HFFc6 (cell line): ENCODE measurements around the gene PLXDC2. TPM values are rescaled to one million over a fixed set of nuclear protein-coding genes. Genes with fewer than 3 reads are reported as not detected.

Experiments
- DNase-seq: peaks from one replicate; pipeline ENCODE4 v3.0.0-alpha.2; 2018
- H3K27ac Mint-ChIP-seq: 2 replicates; pipeline ENCODE4 v1.8.0; 2020; ENCODE audit warnings: mild to moderate bottlenecking, mixed read lengths
- H3K27me3 Mint-ChIP-seq: 2 replicates; pipeline ENCODE4 v1.8.0; 2021; ENCODE audit warnings: mild to moderate bottlenecking, moderate library complexity, mixed read lengths; ENCODE audit not compliant: insufficient read depth
- H3K36me3 Mint-ChIP-seq: 2 replicates; pipeline ENCODE4 v1.8.0; 2021; ENCODE audit warnings: low read depth, mixed read lengths
- H3K4me1 Mint-ChIP-seq: 2 replicates; pipeline ENCODE4 v1.8.0; 2020; ENCODE audit warnings: low read depth, mixed read lengths
- H3K4me3 Mint-ChIP-seq: 2 replicates; pipeline ENCODE4 v1.8.0; 2020; ENCODE audit warnings: mild to moderate bottlenecking, moderate library complexity, mixed read lengths
- H3K9me3 Mint-ChIP-seq: 2 replicates; pipeline ENCODE4 v1.8.0; 2020; ENCODE audit warnings: mild to moderate bottlenecking, mixed read lengths
- total RNA-seq, 6 experiments: library from RNA; stranded (reverse); fragmentation: NEBNext Ultra II Directional; extraction: Animal tissue kit (Norgen Biotek cat#: 25700); gene quantifications; 2 replicates in 1 of 6; 3 replicates in 5 of 6; pipeline ENCODE4 v1.2.3, GENCODE V29; 2021
- TF ChIP-seq, protein P1 (sequence below): fragments of 200-600 bp; sonication (generic); IDR thresholded peaks from 2 replicates; pipeline ENCODE4 v1.5.0; 2021; ENCODE audit warnings: antibody characterized with exemption, mild to moderate bottlenecking

PLXDC2 gene
- total RNA-seq, 6 experiments from 2014 or later, result 0.17 to 2.3 (median 0.36) TPM

- no peak overlapping the region for H3K4me3 Mint-ChIP-seq
- H3K36me3 Mint-ChIP-seq, result peaks cover 5% of the 10 kb centered on the region
- no peaks in the 10 kb centered on the region for H3K27me3 Mint-ChIP-seq
These were observed 125.1 kb downstream of the PLXDC2 start for GRCh38 chr10:19941206-19941880.

GRCh38 chr10:19944911-19945663 is 128.9 kb downstream of the PLXDC2 start:
- TF ChIP-seq, protein P1, sequence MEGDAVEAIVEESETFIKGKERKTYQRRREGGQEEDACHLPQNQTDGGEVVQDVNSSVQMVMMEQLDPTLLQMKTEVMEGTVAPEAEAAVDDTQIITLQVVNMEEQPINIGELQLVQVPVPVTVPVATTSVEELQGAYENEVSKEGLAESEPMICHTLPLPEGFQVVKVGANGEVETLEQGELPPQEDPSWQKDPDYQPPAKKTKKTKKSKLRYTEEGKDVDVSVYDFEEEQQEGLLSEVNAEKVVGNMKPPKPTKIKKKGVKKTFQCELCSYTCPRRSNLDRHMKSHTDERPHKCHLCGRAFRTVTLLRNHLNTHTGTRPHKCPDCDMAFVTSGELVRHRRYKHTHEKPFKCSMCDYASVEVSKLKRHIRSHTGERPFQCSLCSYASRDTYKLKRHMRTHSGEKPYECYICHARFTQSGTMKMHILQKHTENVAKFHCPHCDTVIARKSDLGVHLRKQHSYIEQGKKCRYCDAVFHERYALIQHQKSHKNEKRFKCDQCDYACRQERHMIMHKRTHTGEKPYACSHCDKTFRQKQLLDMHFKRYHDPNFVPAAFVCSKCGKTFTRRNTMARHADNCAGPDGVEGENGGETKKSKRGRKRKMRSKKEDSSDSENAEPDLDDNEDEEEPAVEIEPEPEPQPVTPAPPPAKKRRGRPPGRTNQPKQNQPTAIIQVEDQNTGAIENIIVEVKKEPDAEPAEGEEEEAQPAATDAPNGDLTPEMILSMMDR, result no peak
- H3K9me3 Mint-ChIP-seq, result peaks cover 55% of the 10 kb centered on the region
- no peaks in the 10 kb centered on the region for H3K4me1 Mint-ChIP-seq
- DNase-seq, result no peak
- H3K27ac Mint-ChIP-seq, result no peak overlapping the region
- no peaks in the 10 kb centered on the region; the same call in none of the 2 replicates for H3K36me3 Mint-ChIP-seq
- no peaks in the 10 kb centered on the region for H3K27me3 Mint-ChIP-seq
- H3K4me3 Mint-ChIP-seq, result no peak overlapping the region

More at GRCh38 chr10:19941206-19941880, 125.1 kb downstream of the PLXDC2 start:
- TF ChIP-seq, protein P1, result no peak
- Mint-ChIP-seq H3K9me3 (peaks cover 64% of the 10 kb centered on the region), H3K27ac (no peak overlapping the region), H3K4me1 (no peaks in the 10 kb centered on the region)
- DNase-seq, result no peak

GRCh38 chr10:19946245-19946644 is 130.0 kb downstream of the PLXDC2 start:
- H3K27ac Mint-ChIP-seq, result no peak overlapping the region
- H3K27me3 Mint-ChIP-seq, result no peaks in the 10 kb centered on the region
- peaks cover 51% of the 10 kb centered on the region for H3K9me3 Mint-ChIP-seq
- H3K4me3 Mint-ChIP-seq, result no peak overlapping the region
- TF ChIP-seq, protein P1, result no peak
- no peaks in the 10 kb centered on the region; the same call in none of the 2 replicates for H3K36me3 Mint-ChIP-seq
- DNase-seq, result no peak
- H3K4me1 Mint-ChIP-seq, result no peaks in the 10 kb centered on the region

GRCh38 chr10:19946791-19947190 is 130.6 kb downstream of the PLXDC2 start:
- Mint-ChIP-seq H3K27me3 (no peaks in the 10 kb centered on the region), H3K27ac (no peak overlapping the region), H3K9me3 (peaks cover 54% of the 10 kb centered on the region), H3K4me3 (no peak overlapping the region), H3K4me1 (no peaks in the 10 kb centered on the region), H3K36me3 (no peaks in the 10 kb centered on the region; the same call in 1 of the 2 replicates)
- TF ChIP-seq, protein P1, result no peak
- DNase-seq, result no peak

DNA sequence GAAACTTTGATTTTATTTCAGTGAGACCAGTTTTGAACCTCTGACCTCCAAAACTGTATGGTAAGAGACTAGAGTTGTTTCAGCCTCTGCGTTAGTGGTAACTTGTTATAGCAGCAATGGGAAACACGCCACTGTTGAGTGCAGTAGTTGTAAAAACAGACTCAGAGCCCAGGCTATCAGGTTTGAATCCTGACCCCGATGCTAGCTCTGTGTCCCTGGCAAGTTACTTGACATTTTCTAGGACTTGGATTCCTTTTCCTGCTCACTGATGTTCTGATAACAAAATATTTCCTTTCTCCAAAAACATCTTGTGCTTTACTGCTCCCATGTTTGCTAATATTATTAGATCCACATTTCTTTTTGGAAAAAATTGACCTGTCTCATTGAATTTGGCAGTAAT is 131.0 kb downstream of the PLXDC2 start:
- H3K36me3 Mint-ChIP-seq, result no peaks in the 10 kb centered on the region; the same call in 1 of the 2 replicates
- no peaks in the 10 kb centered on the region for H3K4me1 Mint-ChIP-seq
- no peak overlapping the region for H3K27ac Mint-ChIP-seq
- H3K9me3 Mint-ChIP-seq, result peaks cover 54% of the 10 kb centered on the region
- DNase-seq, result no peak
- TF ChIP-seq, protein P1, result no peak
- no peaks in the 10 kb centered on the region for H3K27me3 Mint-ChIP-seq
- no peak overlapping the region for H3K4me3 Mint-ChIP-seq
